K562 (cell line): ENCODE results near the gene AFF3. TPM values are rescaled to one million over a fixed set of nuclear protein-coding genes. Genes with fewer than 3 reads are reported as not detected.

Experiments
- ATAC-seq: fragments of 200-7000 bp; cut with Tn5 transposase; 3 replicates; pipeline ENCODE4 v1.9.1; 2020; ENCODE audit warnings: moderate library complexity
- BruUV-seq: library from RNA; stranded (reverse); fragments of 400-500 nt; replicated peaks from 2 replicates; lab custom pipeline; 2021; lab: Mats Ljungman, UMichigan
- CTCF ChIA-PET: fragments of 300-600 bp; formaldehyde crosslinking; extraction: SDS; loops from one replicate; lab custom pipeline; 2021; ENCODE audit warnings: low intra/inter-chr PET ratio; lab: Yijun Ruan, JAX
- POLR2A ChIA-PET: fragments of 300-600, 350-650 bp; sonication (Branson Sonifier 250); formaldehyde crosslinking; extraction: SDS; loops from one replicate; lab custom pipeline; 2021; ENCODE audit warnings: antibody characterized with exemption, inconsistent platforms; lab: Yijun Ruan, JAX
- DNase-seq, 4 experiments: peaks; one replicate each; pipeline versions ENCODE4 v3.0.0 to v3.0.0-alpha.2; 2011 to 2018; ENCODE audit warnings: low spot score in 3 of 4, mixed read lengths in 3 of 4; ENCODE audit errors: extremely low read depth in 1 of 4
- FAIRE-seq: peaks from 2 replicates; lab custom pipeline; 2011; peaks lifted over from hg19 to GRCh38; lab: Jason Lieb, UNC
- H2AFZ ChIP-seq: 2 replicates; pipeline ENCODE4 v1.6.0; 2011; ENCODE audit warnings: low read depth, low read length, control low read depth, inconsistent platforms
- H3K27ac ChIP-seq: fragments of 200-600 bp; 3 replicates; pipeline ENCODE4 v1.8.0; 2011; ENCODE audit warnings: low read depth, mild to moderate bottlenecking, control low read depth, inconsistent platforms, low read length, moderate library complexity, mixed read lengths; ENCODE audit errors: extremely low read depth
- H3K27me3 ChIP-seq, 2 experiments: fragments of 300-600 bp in 1 of 2; 2 replicates in 1 of 2; 3 replicates in 1 of 2; pipeline versions ENCODE4 v1.6.0 to v1.8.0; 2011; ENCODE audit warnings: inconsistent platforms in 2 of 2, low read length in 2 of 2, mild to moderate bottlenecking in 1 of 2, mixed read lengths in 1 of 2, moderate library complexity in 1 of 2; ENCODE audit not compliant: control insufficient read depth in 2 of 2, insufficient read depth in 2 of 2
- H3K36me3 ChIP-seq: fragments of 300-600 bp; 3 replicates; pipeline ENCODE4 v1.8.0; 2011; ENCODE audit warnings: mild to moderate bottlenecking, low read length, inconsistent platforms; ENCODE audit not compliant: control insufficient read depth, insufficient read depth
- H3K4me1 ChIP-seq, 2 experiments: fragments of 200-600 bp in 1 of 2; replicated peaks in 1 of 2; 2 replicates in 1 of 2; 3 replicates in 1 of 2; pipeline versions ENCODE4 v1.5.1 to v1.8.0; 2011; ENCODE audit warnings: inconsistent platforms in 2 of 2, low read length in 2 of 2, mild to moderate bottlenecking in 1 of 2, mixed read lengths in 1 of 2, moderate library complexity in 1 of 2; ENCODE audit not compliant: control insufficient read depth in 2 of 2, insufficient read depth in 2 of 2
- H3K4me2 ChIP-seq: 2 replicates; pipeline ENCODE4 v1.6.1; 2011; ENCODE audit warnings: low read length, control low read depth, inconsistent platforms, mixed read lengths; ENCODE audit not compliant: insufficient read depth
- H3K4me3 ChIP-seq: fragments of 200-600 bp; sonication (generic), shearing (Covaris generic); 2 replicates; pipeline ENCODE4 v1.5.1; 2016; ENCODE audit warnings: control low read depth, inconsistent platforms
- H3K79me2 ChIP-seq: fragments of 200-600 bp; 3 replicates; pipeline ENCODE4 v1.8.0; 2011; ENCODE audit warnings: low read length, inconsistent platforms; ENCODE audit not compliant: control insufficient read depth, insufficient read depth
- H3K9ac ChIP-seq, 2 experiments: 2 replicates each; pipeline versions ENCODE4 v1.6.0 to v1.6.1; 2011; ENCODE audit warnings: low read depth in 2 of 2, low read length in 2 of 2, control low read depth in 1 of 2, inconsistent platforms in 1 of 2, mild to moderate bottlenecking in 1 of 2, mixed read lengths in 1 of 2; ENCODE audit not compliant: insufficient read depth in 1 of 2
- H3K9me1 ChIP-seq: one replicate; pipeline ENCODE4 v1.6.0; 2011; ENCODE audit warnings: inconsistent platforms, mild to moderate bottlenecking, low read length, moderate library complexity; ENCODE audit not compliant: control insufficient read depth, insufficient read depth
- H3K9me3 ChIP-seq: replicated peaks from 2 replicates; pipeline ENCODE4 v1.5.1; 2011; ENCODE audit warnings: low read depth, low read length, inconsistent platforms; ENCODE audit not compliant: control insufficient read depth, insufficient read depth
- H4K20me1 ChIP-seq: replicated peaks from 2 replicates; pipeline ENCODE4 v1.6.1; 2011; ENCODE audit warnings: low read length, inconsistent platforms, mixed read lengths; ENCODE audit not compliant: control insufficient read depth, insufficient read depth
- ARID1B ChIP-seq: fragments of 450-650 bp; IDR thresholded peaks from 2 replicates; pipeline ENCODE4 v1.6.1; 2016; ENCODE audit warnings: antibody characterized with exemption, mild to moderate bottlenecking, inconsistent platforms
- ETS1 ChIP-seq: conservative IDR thresholded peaks from 2 replicates; pipeline ENCODE4 v1.6.1; 2011; ENCODE audit warnings: low read depth, mild to moderate bottlenecking, low read length; ENCODE audit not compliant: control insufficient read depth
- EZH2 ChIP-seq: IDR thresholded peaks from 2 replicates; pipeline ENCODE4 v1.6.1; 2012; ENCODE audit warnings: low read depth, mild to moderate bottlenecking, inconsistent platforms, low read length, borderline replicate concordance
- PTBP1 ChIP-seq: fragments of 200-400 bp; formaldehyde crosslinking; IDR thresholded peaks from 2 replicates; pipeline ENCODE4 v1.6.1; 2017; ENCODE audit warnings: low read depth, low read length
- SLC30A9 ChIP-seq: fragments of 250-450 bp; sonication (Bioruptor Pico); IDR thresholded peaks from 2 replicates; pipeline ENCODE4 v1.8.0; 2022; ENCODE audit warnings: mild to moderate bottlenecking, moderate library complexity
- SNAPC5 ChIP-seq: fragments of 250-450 bp; sonication (Bioruptor Pico); IDR thresholded peaks from 2 replicates; pipeline ENCODE4 v1.8.0; 2021; ENCODE audit warnings: moderate library complexity, mild to moderate bottlenecking, inconsistent platforms
- STAG1 ChIP-seq: sonication (generic); formaldehyde crosslinking; IDR thresholded peaks from 2 replicates; pipeline ENCODE4 v1.5.0; 2020; ENCODE audit warnings: missing genetic modification reagents, borderline replicate concordance
- TCF15 ChIP-seq: fragments of 250-450 bp; sonication (Bioruptor Pico); IDR thresholded peaks from 2 replicates; pipeline ENCODE4 v1.8.0; 2022; ENCODE audit warnings: moderate library complexity, mild to moderate bottlenecking, inconsistent platforms
- WGBS: fragments of 100-300 bp; shearing (Covaris generic); methylation state at CpG from one replicate; pipeline ENCODE4 v1.1.6; 2016; ENCODE audit warnings: low coverage, mixed read lengths; ENCODE audit not compliant: insufficient coverage; ENCODE audit errors: missing lambda C conversion rate; 5-methylcytosine and 5-hydroxymethylcytosine counted together
- in situ Hi-C: fragments of 300-500 bp; cut with MboI; formaldehyde crosslinking; loops from 4 replicates; pipeline ENCODE4 v1.15.0; 2018; ENCODE audit warnings: inconsistent platforms, mixed read lengths
- intact Hi-C: fragments of 100-400 bp; cut with micrococcal nuclease; formaldehyde crosslinking; loops from 2 replicates; pipeline ENCODE4 v1.14.2; 2022
- polyA plus RNA-seq, 8 experiments: library from polyadenylated mRNA; depleted of rRNA in 4 of 8; stranded (reverse) in 5 of 8; unstranded in 3 of 8; fragments of >200 nt; fragmentation: Nextera tagmentation in 2 of 8; fragmentation: Illumina TruSeq in 1 of 8; extraction: Ambion mirVana in 2 of 8; extraction: Trizol in 1 of 8; gene quantifications; 2 replicates each; pipeline versions ENCODE4 v1.2.1 to v1.2.3, GENCODE V29; 2011 to 2014; ENCODE audit warnings: inconsistent platforms in 1 of 8, missing spikeins in 1 of 8
- total RNA-seq, 7 experiments: library from RNA; depleted of rRNA in 6 of 7; stranded (reverse); fragments of >200 nt in 6 of 7; fragmentation: Illumina TruSeq in 2 of 7; extraction: Trizol in 2 of 7; gene quantifications; 2 replicates each; pipeline versions ENCODE4 v1.2.1 to v1.2.3, GENCODE V29; 2011 to 2021; ENCODE audit warnings: low replicate concordance in 1 of 7

The AFF3 gene
- total and polyA plus RNA-seq, 9 of the 15 experiments (the other 6 are each of a cell fraction or from before 2014, with no cell fraction given), result 0.02 to 0.11 TPM; not detected in 7

- no peak overlapping the region for H3K27ac ChIP-seq
- no peak for TF ChIP-seq ARID1B
- TF ChIP-seq PTBP1, result no peak
- TF ChIP-seq ETS1, result no peak
- no peak for TF ChIP-seq SNAPC5
- no peak for TF ChIP-seq STAG1 (CRISPR knock-in tag)
- TF ChIP-seq SLC30A9 (CRISPR knock-in tag), result no peak
- TF ChIP-seq EZH2, result no peak
- no peak for TF ChIP-seq TCF15 (CRISPR knock-in tag)
- H4K20me1 ChIP-seq, result no peaks in the 10 kb centered on the region
- 0 out of 5 replicates have a peak, but pooled peaks cover 0 to 11% of the 10 kb centered on the region in 2 experiments for H3K27me3 ChIP-seq
- intact Hi-C loops, result no loop called here
- H3K4me2 ChIP-seq, result no peak overlapping the region
- CTCF ChIA-PET, result no interaction called here
- FAIRE-seq (no peak), DNase-seq (no peak), ATAC-seq (no peak)
- no peaks in the 10 kb centered on the region for H3K4me1 ChIP-seq
- no peak overlapping the region for H2AFZ ChIP-seq
- in situ Hi-C loops, result no loop called here
- POLR2A ChIA-PET, result no interaction called here
- 0% methylated on average over 2 of the region's 2 CpGs for WGBS
- H3K79me2 ChIP-seq, result no peaks in the 10 kb centered on the region
- BruUV-seq, result no TSS peak
- H3K4me3 ChIP-seq, result no peak overlapping the region
- no peak overlapping the region for H3K9ac ChIP-seq
- no peaks in the 10 kb centered on the region for H3K36me3 ChIP-seq
- H3K9me1 ChIP-seq, result no peaks in the 10 kb centered on the region
- no peaks in the 10 kb centered on the region for H3K9me3 ChIP-seq
These were observed 28.4 kb downstream of the AFF3 start for GRCh38 chr2:100113990-100114433.
